ENCODE measurements around the gene MGRN1. TPM values are rescaled to one million over a fixed set of nuclear protein-coding genes. Genes with fewer than 3 reads are reported as not detected.

The MGRN1 gene
- total RNA-seq, 4 donors from 2014 or later = 15.8 to 25.6 (median 22.0) TPM

DNA sequence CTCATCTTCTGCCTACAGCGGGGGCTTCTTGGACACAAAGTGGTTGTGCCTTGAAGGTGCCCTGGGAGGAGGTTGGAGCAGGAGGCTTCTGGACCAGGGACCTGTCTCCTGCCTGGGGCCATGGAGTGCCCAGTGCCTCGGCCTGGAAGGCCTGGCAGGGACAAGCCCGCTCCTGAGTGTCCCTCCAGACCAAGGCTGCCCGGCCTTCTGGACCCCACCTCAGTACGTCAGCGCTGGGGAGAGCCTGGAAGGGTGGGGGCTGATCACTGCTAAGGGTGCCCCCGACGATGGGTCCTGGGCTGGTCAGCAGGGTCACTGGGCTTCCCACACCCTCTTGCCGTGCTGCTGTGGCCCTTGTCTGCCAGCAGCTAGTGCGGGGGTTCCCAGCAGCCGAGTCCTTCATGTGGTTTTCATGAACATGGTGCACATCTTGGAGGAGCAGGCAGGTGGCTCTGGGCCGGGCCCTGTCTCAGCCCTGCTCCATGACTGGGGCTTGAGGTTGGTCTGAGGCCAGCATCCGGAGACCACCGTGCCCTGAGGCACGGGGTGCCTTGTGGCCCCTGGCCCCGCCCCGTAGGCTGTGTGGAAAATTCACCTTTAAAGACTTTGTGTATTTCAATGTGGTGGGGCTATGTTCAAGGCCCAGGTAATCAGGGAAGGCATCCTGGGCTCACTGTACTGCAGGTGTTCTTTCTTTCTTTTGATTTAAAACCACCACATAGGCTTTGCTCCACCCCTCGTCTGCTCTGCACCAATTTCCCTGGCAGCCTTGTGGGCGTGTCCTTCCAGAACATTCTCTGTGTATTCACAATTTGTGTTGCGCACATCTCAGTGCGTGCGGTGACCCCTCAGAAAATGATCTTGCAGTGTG is 22.4 kb downstream of the MGRN1 start:
- H3K4me3 ChIP-seq = no peak overlapping the region
- no peak overlapping the region for H3K27ac ChIP-seq
- TF ChIP-seq CTCF (IDR thresholded peaks at IDR 0.05) = no peak
- no peak for TF ChIP-seq POLR2A (IDR thresholded peaks at IDR 0.05)
- no peak for DNase-seq
- WGBS, 2 donors = 88 to 92% methylated on average over 6 to 10 of the region's 22 CpGs
- H3K27me3 ChIP-seq = no peaks in the 10 kb centered on the region
- intact Hi-C loops (cut with DNase I) = no loop called here
- peaks cover 0 to 67% (median 10%) of the 10 kb centered on the region in 3 donors for H3K36me3 ChIP-seq
- peaks cover 0 to 9% (median 0%) of the 10 kb centered on the region in 3 donors for H3K4me1 ChIP-seq
- H3K9me3 ChIP-seq = no peaks in the 10 kb centered on the region

DNA sequence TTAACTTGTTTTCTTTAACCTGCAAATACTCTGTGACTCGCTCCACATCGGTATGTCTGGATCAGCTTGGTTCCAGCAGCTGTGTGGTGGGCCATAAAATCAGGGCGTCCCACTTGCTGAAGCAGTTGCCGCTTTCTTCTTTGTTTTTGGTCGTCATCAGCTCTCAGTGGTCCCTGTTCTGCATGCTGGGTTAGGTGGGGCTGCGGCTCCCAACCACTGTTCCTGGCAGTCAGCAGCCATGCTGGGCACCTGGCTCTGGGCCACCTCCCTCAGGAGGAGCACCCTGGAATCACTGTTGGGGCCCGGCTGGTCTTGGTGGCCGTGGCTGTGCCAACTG is 23.0 kb downstream of the MGRN1 start:
- Histone ChIP-seq H3K9me3 (no peaks in the 10 kb centered on the region), H3K27ac (no peak overlapping the region), H3K4me1 (peaks cover 0 to 9% (median 0%) of the 10 kb centered on the region in 3 donors), H3K4me3 (no peak overlapping the region), H3K36me3 (peaks cover 3 to 73% (median 16%) of the 10 kb centered on the region in 3 donors), H3K27me3 (no peaks in the 10 kb centered on the region)
- WGBS, 2 donors = 93 to 96% methylated on average over 4 to 6 of the region's 8 CpGs
- intact Hi-C loops (cut with DNase I) = no loop called here
- TF ChIP-seq POLR2A (IDR thresholded peaks at IDR 0.05) = no peak
- no peak for TF ChIP-seq CTCF (IDR thresholded peaks at IDR 0.05)
- no peak for DNase-seq

DNA sequence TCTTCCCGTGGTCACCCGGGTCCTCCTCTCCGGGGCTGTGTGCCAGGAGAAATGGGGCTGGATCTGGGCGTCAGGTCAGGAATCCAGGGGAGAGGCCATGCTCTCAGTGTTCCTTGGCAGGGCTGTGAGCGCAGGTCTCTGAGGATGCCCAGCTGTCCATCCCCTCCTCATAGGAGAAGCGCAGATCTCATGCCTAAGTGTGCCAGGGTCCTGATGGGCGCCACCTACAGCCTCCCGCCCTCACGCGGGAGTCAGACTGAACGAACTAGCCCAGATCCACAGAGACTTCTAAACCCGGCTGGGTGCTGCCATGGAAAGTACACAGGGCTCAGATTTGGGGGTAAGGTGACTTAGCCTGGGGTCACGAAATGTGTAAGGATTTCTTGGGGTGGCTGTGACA is 24.3 kb downstream of the MGRN1 start:
- no peak overlapping the region for H3K4me3 ChIP-seq
- no peak overlapping the region for H3K27ac ChIP-seq
- H3K9me3 ChIP-seq = no peaks in the 10 kb centered on the region
- 95 to 100% methylated on average over 4 to 6 of the region's 13 CpGs for WGBS, 2 donors
- H3K36me3 ChIP-seq = peaks cover 4 to 82% (median 17%) of the 10 kb centered on the region in 3 donors
- H3K27me3 ChIP-seq = no peaks in the 10 kb centered on the region
- H3K4me1 ChIP-seq = peaks cover 0 to 9% (median 0%) of the 10 kb centered on the region in 3 donors
- no peak for DNase-seq
- intact Hi-C loops (cut with DNase I) = no loop called here
- TF ChIP-seq CTCF (IDR thresholded peaks at IDR 0.05) = no peak
- no peak for TF ChIP-seq POLR2A (IDR thresholded peaks at IDR 0.05)

- TF ChIP-seq CTCF (IDR thresholded peaks at IDR 0.05) (no peak), POLR2A (IDR thresholded peaks at IDR 0.05) (no peak)
- peaks cover 4 to 87% (median 17%) of the 10 kb centered on the region in 3 donors for H3K36me3 ChIP-seq
- intact Hi-C loops (cut with DNase I) = no loop called here
- no peak for DNase-seq
- H3K27me3 ChIP-seq = no peaks in the 10 kb centered on the region
- no peaks in the 10 kb centered on the region for H3K9me3 ChIP-seq
- H3K4me3 ChIP-seq = no peak overlapping the region
- WGBS, 2 donors = 85 to 87% methylated on average over 10 to 21 of the region's 25 CpGs
- H3K27ac ChIP-seq = no peak overlapping the region
- peaks cover 0 to 9% (median 0%) of the 10 kb centered on the region in 3 donors for H3K4me1 ChIP-seq
These were observed 25.3 kb downstream of the MGRN1 start for GRCh38 chr16:4649744-4650442.
